Cardiac fibroblast (primary cell): ENCODE data around the gene LCE2D.
"Not testable (repeated sequence)": the region's sequence is repeated elsewhere in the genome, so short reads cannot be mapped to it uniquely, and the experiment has no call there.

ENCODE experiments used
- DNase-seq, 2 donors: peaks; one replicate each; pipeline versions ENCODE4 v3.0.0 to v3.0.0-alpha.2; 2010; ENCODE audit warnings: low read depth in 2 of 2
- H3K4me3 ChIP-seq, 2 donors: replicated peaks in 1 of 2; 1 replicate in 1 of 2; 2 replicates in 1 of 2; pipeline ENCODE4 v1.5.1; 2011; ENCODE audit warnings: low read depth in 2 of 2, low read length in 2 of 2, mild to moderate bottlenecking in 2 of 2, moderate library complexity in 1 of 2
- TF ChIP-seq, protein P1 (sequence below): IDR thresholded peaks from one replicate; pipeline ENCODE4 v1.5.1; 2011; ENCODE audit warnings: low read depth, mild to moderate bottlenecking, low read length, inconsistent platforms

LCE2D gene

DNA sequence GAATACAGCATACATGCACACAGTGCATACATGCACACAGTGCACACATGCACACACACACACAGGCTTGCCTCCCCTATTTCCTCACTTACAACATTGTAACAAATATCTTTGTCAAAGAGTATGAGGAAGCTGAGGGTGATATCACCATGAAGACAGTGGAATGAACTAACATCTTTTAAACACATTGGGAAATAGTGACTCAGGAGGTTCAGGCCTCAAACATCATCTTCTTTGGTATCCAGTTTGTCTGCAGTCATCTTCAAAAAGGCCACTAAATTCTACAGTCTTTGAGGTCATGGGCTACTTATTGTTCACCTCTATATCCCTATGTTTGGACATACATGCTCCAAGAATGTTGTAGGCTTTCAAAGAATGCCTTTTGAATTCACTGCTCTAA is 20.7 kb downstream of the LCE2D start:
- H3K4me3 ChIP-seq, result no peak overlapping the region
- DNase-seq, result no peak
- TF ChIP-seq, protein P1, sequence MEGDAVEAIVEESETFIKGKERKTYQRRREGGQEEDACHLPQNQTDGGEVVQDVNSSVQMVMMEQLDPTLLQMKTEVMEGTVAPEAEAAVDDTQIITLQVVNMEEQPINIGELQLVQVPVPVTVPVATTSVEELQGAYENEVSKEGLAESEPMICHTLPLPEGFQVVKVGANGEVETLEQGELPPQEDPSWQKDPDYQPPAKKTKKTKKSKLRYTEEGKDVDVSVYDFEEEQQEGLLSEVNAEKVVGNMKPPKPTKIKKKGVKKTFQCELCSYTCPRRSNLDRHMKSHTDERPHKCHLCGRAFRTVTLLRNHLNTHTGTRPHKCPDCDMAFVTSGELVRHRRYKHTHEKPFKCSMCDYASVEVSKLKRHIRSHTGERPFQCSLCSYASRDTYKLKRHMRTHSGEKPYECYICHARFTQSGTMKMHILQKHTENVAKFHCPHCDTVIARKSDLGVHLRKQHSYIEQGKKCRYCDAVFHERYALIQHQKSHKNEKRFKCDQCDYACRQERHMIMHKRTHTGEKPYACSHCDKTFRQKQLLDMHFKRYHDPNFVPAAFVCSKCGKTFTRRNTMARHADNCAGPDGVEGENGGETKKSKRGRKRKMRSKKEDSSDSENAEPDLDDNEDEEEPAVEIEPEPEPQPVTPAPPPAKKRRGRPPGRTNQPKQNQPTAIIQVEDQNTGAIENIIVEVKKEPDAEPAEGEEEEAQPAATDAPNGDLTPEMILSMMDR, result no peak

DNA sequence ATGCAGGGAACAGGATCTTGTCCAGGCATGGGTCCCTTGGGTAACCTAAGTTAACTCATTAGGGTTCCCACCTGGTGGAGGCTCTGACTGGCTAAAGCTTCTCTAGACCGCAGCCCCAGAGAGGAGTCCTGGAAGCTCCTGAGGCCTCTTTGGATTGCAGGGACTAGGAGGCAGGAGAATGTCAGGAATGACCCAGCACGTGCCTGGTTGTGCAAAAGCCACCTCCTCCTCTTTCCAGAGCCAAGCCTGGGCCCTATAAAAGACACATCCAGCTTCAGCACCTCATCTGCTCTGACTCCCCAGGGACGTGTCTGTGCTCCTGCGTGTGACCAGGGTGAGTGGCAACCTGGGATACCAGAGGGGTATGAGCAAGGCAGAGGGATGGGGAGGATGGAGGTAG is 22.6 kb downstream of the LCE2D start, which contains the start of gene LCE2B:
Gene LCE2B, plus strand, starts transcription at position 301 of the 400 bp plus-strand sequence. CDS start 721 bp downstream, outside the sequence.
- not testable (repeated sequence) for DNase-seq, H3K4me3 ChIP-seq

DNA sequence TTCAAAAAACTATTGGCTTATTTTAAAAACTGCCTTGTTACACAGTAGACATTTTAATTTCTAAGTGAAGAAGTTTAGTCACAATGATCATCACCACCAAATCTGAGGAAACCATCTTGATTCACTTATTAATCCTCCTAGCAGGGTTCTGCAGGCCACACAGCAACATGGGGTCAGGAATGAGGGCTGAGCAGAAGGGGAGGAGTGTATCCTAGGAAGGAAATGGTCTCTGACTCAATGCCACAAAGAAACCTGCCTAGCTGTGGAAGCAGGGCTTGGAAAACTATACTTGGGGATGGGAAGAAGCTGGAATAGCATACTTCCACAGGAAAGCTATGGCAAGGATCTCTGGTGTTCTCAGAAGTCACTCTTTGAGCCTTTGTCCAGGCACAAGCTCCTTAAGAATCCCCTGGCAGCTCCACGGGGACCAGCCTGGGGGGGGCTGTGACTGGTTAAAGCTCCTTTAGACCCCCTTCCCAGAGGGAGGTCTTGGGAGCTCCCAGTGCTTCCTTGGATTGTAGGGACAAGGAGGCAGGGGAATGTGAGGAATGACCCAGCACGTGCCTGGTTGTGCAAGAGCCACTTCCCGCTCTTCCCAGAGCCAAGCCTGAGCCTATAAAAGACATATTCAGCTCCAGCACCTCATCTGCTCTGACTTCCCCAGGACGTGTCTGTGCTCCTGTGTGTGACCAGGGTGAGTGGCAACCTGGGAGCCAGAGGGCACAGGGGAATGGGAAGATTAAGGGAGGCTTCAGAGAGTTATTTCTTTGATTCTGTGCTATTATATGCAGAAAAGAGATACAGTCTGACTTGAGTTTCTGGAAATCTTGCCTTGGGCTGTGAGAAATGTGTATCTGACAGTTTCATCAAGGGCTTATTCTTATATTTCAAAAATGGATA is 34.8 kb downstream of the LCE2D start, which contains the start of gene LCE2A:
Gene LCE2A, plus strand, starts transcription at position 645 of the 900 bp plus-strand sequence. CDS start 557 bp downstream, outside the sequence.
- no peak for DNase-seq
- no peak within 1 kb of the TSS for H3K4me3 ChIP-seq
- TF ChIP-seq, protein P1, result no peak

DNA sequence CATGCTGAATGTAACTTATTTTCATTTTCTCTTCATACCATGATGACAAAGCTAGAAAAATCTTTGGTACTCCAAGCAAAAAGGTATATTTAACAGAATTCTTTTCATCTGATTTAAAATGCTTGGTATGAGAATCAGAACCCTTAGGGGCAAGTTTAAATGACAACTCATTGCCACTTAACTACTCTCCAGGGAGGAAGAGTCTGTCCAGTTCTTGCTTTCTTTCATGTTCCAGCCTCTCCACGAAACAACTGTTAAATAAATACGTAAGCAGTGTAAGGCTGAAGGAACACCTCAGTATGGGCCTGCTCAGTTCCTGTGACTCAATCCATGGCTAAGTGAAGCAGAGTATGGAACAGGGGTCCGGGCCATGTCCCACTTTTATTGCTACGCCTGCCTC is 36.6 kb downstream of the LCE2D start:
- TF ChIP-seq, protein P1, result no peak
- DNase-seq, result no peak
- no peak overlapping the region for H3K4me3 ChIP-seq

DNA sequence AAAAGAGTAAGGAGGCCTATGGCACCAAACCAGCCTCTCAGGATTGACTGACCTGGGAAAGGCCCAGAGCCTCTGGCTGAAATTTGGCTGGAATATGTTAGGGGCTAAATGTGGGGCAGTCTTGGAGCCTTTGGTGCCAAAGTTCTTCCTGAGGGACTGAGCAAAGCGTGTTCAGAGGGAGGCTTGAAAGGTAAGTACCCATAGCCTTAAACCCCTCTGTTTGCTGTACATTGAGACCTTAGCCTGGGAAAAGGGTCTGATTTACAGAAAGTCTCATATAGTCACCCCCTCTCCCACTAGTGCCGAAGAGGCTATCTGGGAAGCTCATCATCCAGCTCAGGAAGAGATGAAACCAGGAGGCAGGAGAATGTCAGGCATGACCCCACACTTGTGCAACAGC is 44.7 kb downstream of the LCE2D start, which contains the start of gene LCE4A:
Gene LCE4A, plus strand, starts transcription at position 301 of the 400 bp plus-strand sequence. CDS start 916 bp downstream, outside the sequence.
- TF ChIP-seq, protein P1, result no peak
- H3K4me3 ChIP-seq, result no peak within 1 kb of the TSS
- no peak for DNase-seq
